ENCODE results near the gene CFAP54.

CFAP54 gene

GRCh38 chr12:96807741-96808140 is 318.4 kb downstream of the CFAP54 start:
- TF ChIP-seq, protein P1, sequence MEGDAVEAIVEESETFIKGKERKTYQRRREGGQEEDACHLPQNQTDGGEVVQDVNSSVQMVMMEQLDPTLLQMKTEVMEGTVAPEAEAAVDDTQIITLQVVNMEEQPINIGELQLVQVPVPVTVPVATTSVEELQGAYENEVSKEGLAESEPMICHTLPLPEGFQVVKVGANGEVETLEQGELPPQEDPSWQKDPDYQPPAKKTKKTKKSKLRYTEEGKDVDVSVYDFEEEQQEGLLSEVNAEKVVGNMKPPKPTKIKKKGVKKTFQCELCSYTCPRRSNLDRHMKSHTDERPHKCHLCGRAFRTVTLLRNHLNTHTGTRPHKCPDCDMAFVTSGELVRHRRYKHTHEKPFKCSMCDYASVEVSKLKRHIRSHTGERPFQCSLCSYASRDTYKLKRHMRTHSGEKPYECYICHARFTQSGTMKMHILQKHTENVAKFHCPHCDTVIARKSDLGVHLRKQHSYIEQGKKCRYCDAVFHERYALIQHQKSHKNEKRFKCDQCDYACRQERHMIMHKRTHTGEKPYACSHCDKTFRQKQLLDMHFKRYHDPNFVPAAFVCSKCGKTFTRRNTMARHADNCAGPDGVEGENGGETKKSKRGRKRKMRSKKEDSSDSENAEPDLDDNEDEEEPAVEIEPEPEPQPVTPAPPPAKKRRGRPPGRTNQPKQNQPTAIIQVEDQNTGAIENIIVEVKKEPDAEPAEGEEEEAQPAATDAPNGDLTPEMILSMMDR (IDR thresholded peaks at IDR 0.05): no peak
- H3K27ac ChIP-seq: no peak overlapping the region
- no peak for DNase-seq (ENCODE audit: low spot score)
- H3K4me3 ChIP-seq: no peak overlapping the region

GRCh38 chr12:96808587-96808986 is 319.2 kb downstream of the CFAP54 start:
- no peak for DNase-seq (ENCODE audit: low spot score)
- TF ChIP-seq, protein P1 (IDR thresholded peaks at IDR 0.05): no peak
- no peak overlapping the region for H3K4me3 ChIP-seq
- no peak overlapping the region for H3K27ac ChIP-seq

DNA sequence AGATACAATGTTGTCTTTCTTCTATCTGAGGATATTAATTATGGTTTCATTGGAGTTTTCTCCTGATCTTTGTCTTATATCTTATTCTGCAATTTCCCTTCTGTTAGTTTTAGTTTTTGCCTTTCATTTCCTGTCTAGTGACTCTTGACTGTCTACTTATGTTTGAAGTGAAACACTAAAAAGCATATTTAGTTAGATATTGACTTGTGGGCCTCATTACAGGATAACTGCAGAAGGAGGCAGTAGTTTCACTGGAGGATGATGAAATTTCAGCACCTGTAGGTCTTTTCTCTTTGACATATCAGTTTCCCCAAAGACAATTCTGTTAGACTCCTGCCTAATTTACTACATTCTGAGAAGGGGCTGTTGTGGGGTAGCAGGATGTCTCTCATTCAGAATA is 320.1 kb downstream of the CFAP54 start:
- Histone ChIP-seq H3K27ac (no peak overlapping the region), H3K4me3 (no peak overlapping the region)
- TF ChIP-seq, protein P1 (IDR thresholded peaks at IDR 0.05): no peak
- no peak for DNase-seq (ENCODE audit: low spot score)

DNA sequence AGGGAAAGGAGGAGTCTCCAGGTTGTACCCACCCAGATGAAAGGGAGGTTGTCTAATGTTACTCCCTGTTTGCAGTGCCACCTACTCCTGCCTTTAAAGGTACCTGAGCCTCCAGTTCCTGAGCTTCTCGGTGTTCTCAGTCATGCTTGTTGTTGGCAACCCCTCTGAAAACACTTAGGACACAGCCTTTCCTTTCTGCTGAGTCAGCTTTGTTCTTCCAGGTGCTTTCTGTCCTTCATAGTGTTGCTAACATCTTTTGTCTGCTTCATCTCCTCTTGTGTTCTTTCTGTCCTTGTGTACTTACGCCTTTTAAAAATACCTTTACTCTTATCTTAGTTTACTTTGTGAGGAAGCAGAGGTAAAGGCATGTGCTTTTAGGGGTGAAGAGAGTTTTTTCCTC is 320.7 kb downstream of the CFAP54 start:
- TF ChIP-seq, protein P1 (IDR thresholded peaks at IDR 0.05): no peak
- no peak for DNase-seq (ENCODE audit: low spot score)
- H3K4me3 ChIP-seq: no peak overlapping the region
- H3K27ac ChIP-seq: no peak overlapping the region

DNA sequence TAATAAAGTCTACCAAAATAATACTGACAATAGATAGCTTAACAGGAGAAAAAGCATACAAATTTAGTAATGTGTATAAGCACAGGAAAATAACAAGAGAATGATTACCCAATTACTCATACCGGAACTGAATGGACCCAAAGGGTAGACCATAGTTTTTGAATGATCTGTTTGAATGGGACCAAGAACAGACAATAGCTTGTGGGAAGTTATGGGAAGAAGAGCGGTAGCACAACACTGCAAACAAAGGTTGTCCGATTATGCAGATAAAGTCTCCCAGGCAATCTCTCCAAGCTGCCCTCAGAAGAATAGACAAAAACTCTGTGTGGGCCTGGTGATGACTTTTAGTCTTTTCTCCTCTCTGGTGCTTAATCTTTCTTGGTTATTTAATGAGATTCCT is 321.1 kb downstream of the CFAP54 start:
- TF ChIP-seq, protein P1 (IDR thresholded peaks at IDR 0.05): no peak
- DNase-seq (ENCODE audit: low spot score): no peak
- Histone ChIP-seq H3K4me3 (no peak overlapping the region), H3K27ac (no peak overlapping the region)

DNA sequence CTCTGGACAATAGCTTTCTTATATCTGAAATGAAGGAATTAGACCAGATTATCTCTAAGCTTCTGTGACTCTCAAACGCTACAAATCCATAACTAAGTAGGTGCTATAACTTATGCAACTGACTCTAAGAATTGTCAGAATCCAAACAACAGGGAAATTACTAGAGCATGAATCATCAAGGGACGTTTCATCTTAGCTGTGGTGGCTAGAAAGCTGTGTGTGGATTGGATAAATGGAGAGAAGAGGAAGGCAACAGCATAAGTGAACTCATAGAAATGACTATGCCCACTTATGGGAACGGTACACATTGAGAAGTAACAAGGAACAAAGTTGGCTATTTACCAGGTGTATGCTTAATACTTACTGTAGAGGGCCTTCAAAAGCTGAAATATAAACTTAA is 321.7 kb downstream of the CFAP54 start:
- no peak for DNase-seq (ENCODE audit: low spot score)
- H3K27ac ChIP-seq: no peak overlapping the region

DNA sequence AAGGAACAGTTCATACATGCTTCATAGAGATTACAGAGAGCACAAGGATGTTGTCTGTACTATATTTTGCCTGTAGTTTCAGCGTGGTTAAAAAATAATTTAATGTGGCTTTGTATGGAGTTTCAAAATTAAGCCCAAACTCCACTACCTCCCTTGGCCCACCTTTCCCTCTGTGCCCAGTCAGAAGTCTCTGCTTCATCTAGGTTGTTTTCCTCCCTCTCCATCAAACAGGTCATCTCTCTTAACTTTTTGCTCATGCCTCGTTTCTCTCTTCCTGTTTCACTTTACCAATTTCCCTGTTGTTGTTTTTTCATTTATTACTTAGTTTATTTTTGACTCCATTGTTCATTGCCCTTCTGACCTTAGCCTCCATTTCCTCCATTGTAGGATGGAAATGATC is 322.8 kb downstream of the CFAP54 start:
- Histone ChIP-seq H3K4me3 (no peak overlapping the region), H3K27ac (no peak overlapping the region)
- TF ChIP-seq, protein P1 (IDR thresholded peaks at IDR 0.05): no peak
- no peak for DNase-seq (ENCODE audit: low spot score)

More for the DNA sequence above, 321.7 kb downstream of the CFAP54 start:
- TF ChIP-seq, protein P1 (IDR thresholded peaks at IDR 0.05): no peak
- H3K4me3 ChIP-seq: no peak overlapping the region
